ENCODE data around the gene POU2F2. TPM values are rescaled to one million over a fixed set of nuclear protein-coding genes. Genes with fewer than 3 reads are reported as not detected.

Gene POU2F2
- total RNA-seq, 2 experiments from 2014 or later = 43.6 to 62.8 TPM

DNA sequence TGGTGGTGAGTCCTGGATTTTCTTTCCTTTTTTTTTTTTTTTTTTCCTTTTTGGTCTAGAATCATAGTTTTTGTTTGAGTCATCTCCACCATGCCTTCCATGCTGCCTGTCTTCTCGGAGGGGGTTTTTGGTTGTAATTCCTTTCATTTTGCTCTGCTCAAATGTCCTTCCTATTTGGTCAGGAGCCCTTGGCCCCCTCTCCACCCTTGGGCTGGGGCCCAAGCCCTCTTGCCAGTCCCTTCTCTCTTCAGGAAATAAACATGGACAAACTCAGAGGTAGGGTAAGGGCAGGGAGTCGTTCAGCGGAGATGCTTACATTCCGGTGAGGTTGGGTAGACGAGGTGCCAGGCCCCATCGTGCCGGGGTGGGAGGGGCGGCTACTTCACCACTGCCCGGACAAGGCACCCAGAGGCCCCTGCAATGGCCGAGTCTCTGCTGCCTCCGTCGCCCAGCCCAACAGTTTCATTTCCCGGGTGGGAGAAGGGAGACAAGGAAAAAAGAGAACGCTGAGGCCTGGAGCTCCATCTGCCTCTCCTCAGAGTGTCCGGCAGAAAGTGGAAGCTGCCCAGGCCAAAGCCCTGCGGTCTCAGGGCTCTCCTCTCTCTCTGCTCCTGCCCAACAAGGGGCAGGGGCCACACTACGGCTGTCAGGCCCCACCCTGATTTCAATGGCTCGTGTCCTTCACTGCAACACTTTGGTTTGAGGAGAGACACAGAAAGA lies 43.6 kb downstream of the POU2F2 start:
- H3K4me3 Mint-ChIP-seq = no peak overlapping the region
- H3K27me3 Mint-ChIP-seq = no peaks in the 10 kb centered on the region
- no peaks in the 10 kb centered on the region for H3K9me3 Mint-ChIP-seq (ENCODE audit: low read depth)
- H3K4me1 Mint-ChIP-seq = peaks cover 24% of the 10 kb centered on the region
- DNase-seq (no peak), ATAC-seq (no peak)
- intact Hi-C loops (cut with DNase I, micrococcal nuclease) = no loop called here
- peaks cover 17% of the 10 kb centered on the region for H3K36me3 Mint-ChIP-seq (ENCODE audit: low read depth)
- ChIA-PET CTCF (no interaction called here), POLR2A (no interaction called here)
- peak overlapping the region; percentile 10 for H3K27ac Mint-ChIP-seq

DNA sequence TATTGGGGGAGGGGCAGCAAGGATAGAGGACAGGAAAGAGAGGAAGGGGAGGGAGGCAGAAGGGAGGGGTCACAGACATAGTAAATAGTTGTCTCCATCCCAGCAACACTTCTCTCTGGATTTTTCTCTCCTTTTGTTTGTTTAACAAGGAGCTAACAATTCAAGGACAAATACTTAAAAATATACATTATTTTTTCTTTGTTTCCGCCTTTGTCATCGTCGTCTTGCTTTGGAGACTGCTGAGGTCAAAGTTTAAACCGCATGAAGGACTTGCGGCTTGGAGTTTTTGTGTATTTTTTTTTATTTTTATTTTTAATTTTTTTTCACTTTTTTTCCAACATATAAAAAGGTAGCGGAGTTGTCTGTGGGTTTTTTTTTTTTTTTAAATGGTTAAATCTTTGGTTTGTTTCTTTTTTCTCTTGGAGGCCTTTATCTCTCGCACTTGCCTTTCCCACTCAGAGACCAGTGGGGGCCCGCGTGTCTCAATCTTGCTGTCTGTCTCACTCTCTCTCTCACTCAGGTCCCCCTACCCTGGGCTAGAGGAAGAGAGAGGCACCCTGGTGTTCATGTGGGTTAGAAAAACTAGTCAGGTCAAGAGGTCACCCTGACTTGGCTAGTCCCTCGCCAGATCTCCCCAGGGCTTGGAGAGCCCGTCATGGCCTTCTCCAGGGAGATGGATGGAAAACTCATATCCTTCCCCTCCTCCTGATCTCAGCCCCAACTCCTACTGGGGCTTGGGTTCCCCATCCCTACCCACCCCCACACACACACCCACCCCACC lies 45.3 kb downstream of the POU2F2 start:
- POLR2A ChIA-PET = interaction anchor here (0.6 kb wide), 1 partner anchor 15 kb away, joined by 5 read pairs; no protein-coding TSS in a partner anchor
- CTCF ChIA-PET = no interaction called here
- ATAC-seq (no peak), DNase-seq (no peak)
- Mint-ChIP-seq H3K27me3 (no peaks in the 10 kb centered on the region), H3K4me1 (peaks cover 22% of the 10 kb centered on the region), H3K27ac (no peak overlapping the region), H3K36me3 (ENCODE audit: low read depth) (peaks cover 17% of the 10 kb centered on the region), H3K4me3 (no peak overlapping the region), H3K9me3 (ENCODE audit: low read depth) (no peaks in the 10 kb centered on the region)
- intact Hi-C loops (cut with DNase I, micrococcal nuclease) = no loop called here

- Mint-ChIP-seq H3K4me3 (no peak overlapping the region), H3K9me3 (ENCODE audit: low read depth) (no peaks in the 10 kb centered on the region), H3K27me3 (no peaks in the 10 kb centered on the region), H3K27ac (peak overlapping the region; percentile 23), H3K4me1 (peaks cover 25% of the 10 kb centered on the region), H3K36me3 (ENCODE audit: low read depth) (peaks cover 24% of the 10 kb centered on the region)
- intact Hi-C loops (cut with DNase I, micrococcal nuclease) = no loop called here
- ATAC-seq (no peak), DNase-seq (no peak)
- ChIA-PET CTCF (no interaction called here), POLR2A (no interaction called here)
Measured at GRCh38 chr19:42086188-42086736, 46.0 kb downstream of the POU2F2 start.

DNA sequence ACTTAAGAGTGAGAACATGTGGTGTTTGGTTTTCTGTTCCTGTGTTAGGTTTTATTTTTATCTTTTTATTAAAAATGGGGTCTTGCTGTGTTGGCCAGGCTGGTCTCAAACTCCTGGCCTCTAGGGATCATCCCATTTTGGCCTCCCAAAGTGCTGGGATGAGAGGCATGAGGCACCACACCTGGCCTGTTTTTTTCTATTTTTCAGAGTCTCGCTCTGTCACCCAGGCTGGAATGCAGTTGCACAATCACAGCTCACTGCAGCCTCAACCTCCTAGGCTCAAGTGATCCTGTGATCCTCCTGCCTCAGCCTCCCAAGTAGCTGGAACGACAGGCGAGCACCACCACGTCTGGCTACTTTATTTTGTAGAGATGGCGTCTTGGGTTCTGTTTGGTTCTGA lies 48.7 kb downstream of the POU2F2 start:
- no peak for DNase-seq
- Mint-ChIP-seq H3K27ac (no peak overlapping the region), H3K4me3 (no peak overlapping the region), H3K4me1 (peaks cover 11% of the 10 kb centered on the region), H3K9me3 (ENCODE audit: low read depth) (no peaks in the 10 kb centered on the region), H3K36me3 (ENCODE audit: low read depth) (peaks cover 19% of the 10 kb centered on the region), H3K27me3 (no peaks in the 10 kb centered on the region)
- CTCF ChIA-PET = no interaction called here
- no peak for ATAC-seq
- POLR2A ChIA-PET = no interaction called here
- intact Hi-C loops (cut with DNase I, micrococcal nuclease) = no loop called here

DNA sequence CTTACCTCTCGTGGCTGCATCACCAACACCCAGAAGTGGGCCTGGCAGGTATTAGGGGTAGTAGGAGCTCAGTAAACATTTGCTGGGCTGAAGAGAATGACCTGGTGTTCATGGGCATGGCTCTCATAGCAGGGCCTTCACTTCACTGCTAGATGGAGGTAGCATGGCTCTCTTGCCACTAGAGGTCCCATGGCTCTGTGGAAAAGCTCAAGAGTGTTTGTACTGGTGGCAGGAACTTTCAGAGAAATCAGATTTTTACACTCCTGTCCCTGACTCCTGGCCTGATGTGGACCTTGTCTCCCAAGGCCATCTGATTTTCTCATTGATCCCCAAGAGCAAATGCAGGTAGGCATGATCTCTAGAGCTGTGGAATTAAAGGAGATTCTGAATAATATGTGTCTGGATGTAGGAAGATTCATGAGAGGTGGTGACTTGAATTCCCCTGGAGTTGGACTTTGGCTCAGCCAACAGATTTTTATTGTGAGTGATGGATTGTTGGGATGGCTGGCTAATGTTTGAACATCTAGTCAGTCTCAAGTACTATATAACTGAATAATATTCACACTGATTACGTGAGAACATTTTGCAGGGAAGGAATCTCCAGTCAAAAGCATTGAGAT lies 50.6 kb downstream of the POU2F2 start:
- no peaks in the 10 kb centered on the region for H3K9me3 Mint-ChIP-seq (ENCODE audit: low read depth)
- ChIA-PET CTCF (interaction anchor here (0.6 to 1.4 kb wide), 4 partner anchors 21 to 357 kb away, joined by 3 to 4 read pairs (median 3); no protein-coding TSS in a partner anchor), POLR2A (interaction anchor here (0.6 kb wide), 1 partner anchor 96 kb away, joined by 5 read pairs; no protein-coding TSS in a partner anchor)
- intact Hi-C loops (cut with DNase I, micrococcal nuclease) = no loop called here
- H3K27ac Mint-ChIP-seq = peak overlapping the region; percentile 7
- no peak overlapping the region for H3K4me3 Mint-ChIP-seq
- peak; percentile 43 for DNase-seq
- H3K4me1 Mint-ChIP-seq = peaks cover 23% of the 10 kb centered on the region
- ATAC-seq = peak; percentile 74
- H3K27me3 Mint-ChIP-seq = no peaks in the 10 kb centered on the region
- H3K36me3 Mint-ChIP-seq (ENCODE audit: low read depth) = peaks cover 23% of the 10 kb centered on the region

- Mint-ChIP-seq H3K36me3 (ENCODE audit: low read depth) (peaks cover 23% of the 10 kb centered on the region), H3K4me1 (peaks cover 25% of the 10 kb centered on the region), H3K9me3 (ENCODE audit: low read depth) (no peaks in the 10 kb centered on the region), H3K27ac (no peak overlapping the region), H3K27me3 (no peaks in the 10 kb centered on the region), H3K4me3 (no peak overlapping the region)
- ChIA-PET CTCF (interaction anchor here (1.4 kb wide), 1 partner anchor 22 kb away, joined by 3 read pairs; no protein-coding TSS in a partner anchor), POLR2A (no interaction called here)
- intact Hi-C loops (cut with DNase I, micrococcal nuclease) = no loop called here
- no peak for DNase-seq
- no peak for ATAC-seq
Measured at GRCh38 chr19:42080764-42081375, 51.4 kb downstream of the POU2F2 start.

- no peaks in the 10 kb centered on the region for H3K27me3 Mint-ChIP-seq
Measured at GRCh38 chr19:42079886-42080763, 52.1 kb downstream of the POU2F2 start.

GRCh38 chr19:42079276-42079669 lies 53.0 kb downstream of the POU2F2 start:
- Mint-ChIP-seq H3K27me3 (no peaks in the 10 kb centered on the region), H3K27ac (no peak overlapping the region), H3K4me3 (no peak overlapping the region), H3K9me3 (ENCODE audit: low read depth) (no peaks in the 10 kb centered on the region), H3K4me1 (peaks cover 30% of the 10 kb centered on the region), H3K36me3 (ENCODE audit: low read depth) (peaks cover 27% of the 10 kb centered on the region)
- DNase-seq = no peak
- no peak for ATAC-seq
- ChIA-PET CTCF (interaction anchor here (1.1 kb wide), 1 partner anchor 200 kb away, joined by 3 read pairs; no protein-coding TSS in a partner anchor), POLR2A (no interaction called here)
- intact Hi-C loops (cut with DNase I, micrococcal nuclease) = loop anchor here (5.0 kb wide), 4 partner anchors 192 to 1688 kb away; partner anchors contain the start of gene HNRNPUL1 (in 1 of the 2)

More at GRCh38 chr19:42079886-42080763, 52.1 kb downstream of the POU2F2 start:
- Mint-ChIP-seq H3K27ac (no peak overlapping the region), H3K36me3 (ENCODE audit: low read depth) (peaks cover 27% of the 10 kb centered on the region), H3K9me3 (ENCODE audit: low read depth) (no peaks in the 10 kb centered on the region), H3K4me3 (no peak overlapping the region), H3K4me1 (peaks cover 27% of the 10 kb centered on the region)
- DNase-seq (no peak), ATAC-seq (no peak)
- POLR2A ChIA-PET = no interaction called here
- intact Hi-C loops (cut with DNase I, micrococcal nuclease) = loop anchor here (5.0 kb wide), 4 partner anchors 193 to 1687 kb away; partner anchors contain the start of gene HNRNPUL1 (in 1 of the 2)
- CTCF ChIA-PET = no interaction called here

GRCh38 chr19:42078538-42079275 lies 53.5 kb downstream of the POU2F2 start:
- no peaks in the 10 kb centered on the region for H3K27me3 Mint-ChIP-seq
- ChIA-PET POLR2A (interaction anchor here (0.5 kb wide), 1 partner anchor 69 kb away, joined by 9 read pairs; no protein-coding TSS in a partner anchor), CTCF (interaction anchor here (1.1 kb wide), 1 partner anchor 201 kb away, joined by 3 read pairs; no protein-coding TSS in a partner anchor)
- intact Hi-C loops (cut with DNase I, micrococcal nuclease) = loop anchor here (5.0 kb wide), 4 partner anchors 191 to 1689 kb away; partner anchors contain the start of gene HNRNPUL1 (in 1 of the 2)
- peaks cover 30% of the 10 kb centered on the region for H3K4me1 Mint-ChIP-seq
- ATAC-seq (no peak), DNase-seq (no peak)
- peaks cover 27% of the 10 kb centered on the region for H3K36me3 Mint-ChIP-seq (ENCODE audit: low read depth)
- H3K27ac Mint-ChIP-seq = no peak overlapping the region
- no peak overlapping the region for H3K4me3 Mint-ChIP-seq
- no peaks in the 10 kb centered on the region for H3K9me3 Mint-ChIP-seq (ENCODE audit: low read depth)

DNA sequence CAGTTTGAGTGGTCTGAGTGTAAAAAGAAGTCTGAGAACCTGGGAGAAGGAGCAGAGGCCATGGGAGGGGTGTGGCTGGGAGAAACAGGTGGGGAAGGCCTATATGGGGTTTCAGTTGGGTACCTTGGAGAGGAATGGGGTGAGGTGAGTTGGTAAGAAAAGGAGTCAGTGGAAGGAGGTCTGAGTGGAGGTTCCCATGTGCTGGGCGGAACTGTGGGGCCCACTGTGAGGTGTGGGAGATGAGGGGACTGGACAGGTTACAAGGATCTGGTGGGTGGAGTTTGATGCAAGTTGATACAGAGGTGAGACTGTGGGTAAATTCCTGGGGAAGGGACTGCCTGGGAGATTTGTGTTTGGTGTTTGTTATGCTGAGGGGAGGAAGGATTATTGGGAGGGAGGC lies 54.2 kb downstream of the POU2F2 start:
- intact Hi-C loops (cut with DNase I, micrococcal nuclease) = loop anchor here (5.0 kb wide), 4 partner anchors 191 to 1689 kb away; partner anchors contain the start of gene HNRNPUL1 (in 1 of the 2)
- ChIA-PET CTCF (no interaction called here), POLR2A (no interaction called here)
- peak overlapping the region; percentile 91 for H3K27ac Mint-ChIP-seq
- peak overlapping the region; percentile 89 for H3K4me3 Mint-ChIP-seq
- peaks cover 30% of the 10 kb centered on the region for H3K4me1 Mint-ChIP-seq
- H3K9me3 Mint-ChIP-seq (ENCODE audit: low read depth) = no peaks in the 10 kb centered on the region
- H3K27me3 Mint-ChIP-seq = no peaks in the 10 kb centered on the region
- ATAC-seq (no peak), DNase-seq (no peak)
- peaks cover 27% of the 10 kb centered on the region for H3K36me3 Mint-ChIP-seq (ENCODE audit: low read depth)

Data from activated CD4-positive, alpha-beta T cell treated with anti-CD3 and anti-CD28 coated beads for 36 hours (primary cell).